Stimulated activated CD8-positive, alpha-beta memory T cell treated with anti-CD3 and anti-CD28 coated beads, Interleukin-2, amount 100 ng/mL, for 48 hours (primary cell): ENCODE data around the gene NUPR1.
"Not testable (repeated sequence)": the region's sequence is repeated elsewhere in the genome, so short reads cannot be mapped to it uniquely, and the experiment has no call there.

Experiments used
- DNase-seq, 2 donors: peaks; one replicate each; pipeline ENCODE4 v3.0.0-alpha.2; 2020; ENCODE audit warnings: low read depth in 2 of 2

NUPR1 gene

DNA sequence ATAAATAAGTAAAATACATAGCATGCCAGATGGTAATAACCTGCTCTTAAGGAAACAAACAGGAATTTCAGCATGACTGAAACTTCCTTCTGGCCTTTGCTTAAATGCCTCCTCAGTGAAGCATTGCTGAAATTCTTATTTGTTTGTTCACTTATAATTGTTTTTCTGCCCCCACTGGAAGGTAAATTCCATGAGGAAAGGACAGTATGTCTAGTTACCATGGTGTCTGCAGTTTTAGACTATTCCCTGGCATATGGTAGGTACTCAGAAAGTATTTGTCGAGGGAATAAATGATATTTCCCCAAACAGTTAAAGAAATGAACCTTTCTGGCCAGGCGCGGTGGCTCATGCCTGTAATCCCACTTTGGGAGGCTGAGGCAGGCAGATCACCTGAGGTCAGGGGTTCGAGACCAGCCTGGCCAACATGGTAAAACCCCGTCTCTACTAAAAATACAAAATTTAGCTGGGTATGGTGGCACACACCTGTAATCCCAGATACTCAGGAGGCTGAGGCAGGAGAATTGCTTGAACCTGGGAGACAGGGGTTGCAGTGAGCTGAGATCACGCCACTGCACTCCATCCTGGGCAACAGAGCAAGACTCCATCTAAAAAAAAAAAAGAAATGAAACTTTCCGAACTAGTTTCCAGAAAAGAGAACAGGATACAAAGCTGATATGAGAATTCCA is 11.5 kb downstream of the NUPR1 start:
- not testable (repeated sequence) for DNase-seq

DNA sequence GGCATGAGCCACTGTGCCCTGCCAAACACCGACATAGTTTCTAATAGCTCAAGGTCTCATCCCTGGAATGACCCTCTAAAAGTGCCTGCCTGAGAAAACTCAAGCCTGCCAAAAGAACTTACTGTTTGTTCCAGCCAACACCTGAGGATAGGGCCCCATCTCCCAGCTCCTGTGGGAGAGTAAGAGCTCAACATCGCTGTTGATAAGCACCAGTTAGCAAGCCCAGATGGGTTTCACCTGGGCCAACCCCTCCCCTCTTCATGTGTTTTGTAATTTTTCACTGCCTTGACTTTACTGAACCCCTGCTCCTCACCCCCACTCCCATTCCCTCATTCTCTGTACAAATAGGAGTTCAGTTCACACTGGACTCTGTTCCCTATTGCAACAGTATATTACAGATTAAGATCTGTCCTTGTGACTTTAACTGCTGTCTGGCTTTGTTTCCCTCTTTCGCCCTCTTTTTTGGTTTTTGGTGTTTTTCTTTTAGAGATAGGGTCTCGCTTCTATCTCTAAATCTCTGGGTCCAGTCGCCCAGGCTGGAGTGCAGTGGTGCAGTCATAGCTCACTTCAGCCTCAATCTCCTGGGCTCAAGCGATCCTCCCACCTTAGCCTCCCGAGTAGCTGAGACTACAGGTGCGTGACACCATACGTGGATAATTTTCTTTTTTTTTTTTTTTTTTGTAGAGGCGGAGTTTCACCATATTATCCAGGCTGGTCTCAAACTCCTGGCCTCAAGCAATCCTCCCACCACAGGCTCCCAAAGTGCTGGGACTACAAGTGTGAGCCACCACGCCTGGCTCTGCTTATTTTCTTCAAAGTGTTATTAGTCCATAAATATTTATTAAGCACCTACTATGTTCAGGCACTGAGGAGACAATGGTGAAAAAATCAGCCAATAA is 12.3 kb downstream of the NUPR1 start:
- DNase-seq, result no peak

DNA sequence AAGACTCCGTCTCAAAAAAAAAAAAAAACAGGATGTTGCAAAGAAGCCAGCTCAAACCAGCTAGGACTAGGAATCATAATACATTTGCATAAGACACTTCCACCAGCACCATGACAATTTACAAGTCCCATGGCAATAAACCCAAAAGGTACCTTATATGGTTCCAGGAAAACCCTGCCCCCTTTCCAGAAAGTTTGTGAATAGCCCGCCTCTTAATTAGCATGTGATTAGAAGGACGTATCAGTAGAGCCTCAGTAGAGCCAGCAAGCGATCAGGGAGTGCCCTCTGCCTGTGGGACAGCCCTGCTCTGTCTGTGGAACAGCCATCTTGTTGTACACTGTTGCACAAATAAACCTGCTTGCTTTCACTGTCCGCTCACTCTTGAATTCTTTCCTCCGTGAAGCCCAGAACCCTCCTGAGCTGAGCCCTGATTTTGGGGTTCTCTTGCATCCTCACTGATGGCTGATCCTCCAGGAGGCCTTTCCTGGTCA is 14.0 kb downstream of the NUPR1 start:
- no peak for DNase-seq

DNA sequence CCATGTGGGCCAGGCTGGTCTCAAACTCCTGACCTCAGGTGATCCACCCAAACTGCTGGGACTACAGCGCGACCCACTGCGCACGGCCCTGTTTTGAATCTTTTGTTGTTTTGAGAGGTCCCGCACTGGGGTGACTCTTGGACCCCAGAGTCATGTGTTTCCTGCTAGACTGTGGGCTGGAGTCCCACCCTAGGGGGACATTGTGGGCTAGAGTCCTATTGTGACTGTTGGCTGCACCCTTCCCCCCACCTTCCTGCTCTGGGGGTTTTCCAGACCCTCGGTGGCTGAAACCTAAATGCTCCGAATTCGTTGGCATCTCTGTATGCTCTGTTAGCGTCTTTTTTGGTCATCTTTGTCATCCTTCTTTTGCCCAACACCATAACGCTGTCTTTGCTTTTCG is 16.0 kb downstream of the NUPR1 start:
- no peak for DNase-seq

DNA sequence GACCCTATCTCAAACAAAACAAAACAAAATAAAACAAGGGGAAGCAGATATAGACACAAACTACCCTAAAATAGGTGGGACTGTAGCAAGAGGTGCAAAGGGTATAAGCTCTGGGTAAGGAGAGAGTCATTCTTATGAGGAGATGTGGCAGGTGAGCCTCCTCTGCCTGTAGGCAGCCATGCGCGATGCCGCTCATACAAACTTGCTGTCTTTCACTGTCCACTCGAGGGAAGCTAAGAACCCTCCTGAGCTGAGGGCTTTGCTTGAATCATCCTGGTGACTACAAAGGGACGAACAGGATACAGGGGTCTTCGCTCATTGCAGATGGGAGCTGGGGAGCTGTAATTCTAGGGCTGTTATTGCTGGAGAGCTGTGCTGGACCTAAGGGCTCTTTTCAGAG is 17.3 kb downstream of the NUPR1 start:
- DNase-seq, result no peak

DNA sequence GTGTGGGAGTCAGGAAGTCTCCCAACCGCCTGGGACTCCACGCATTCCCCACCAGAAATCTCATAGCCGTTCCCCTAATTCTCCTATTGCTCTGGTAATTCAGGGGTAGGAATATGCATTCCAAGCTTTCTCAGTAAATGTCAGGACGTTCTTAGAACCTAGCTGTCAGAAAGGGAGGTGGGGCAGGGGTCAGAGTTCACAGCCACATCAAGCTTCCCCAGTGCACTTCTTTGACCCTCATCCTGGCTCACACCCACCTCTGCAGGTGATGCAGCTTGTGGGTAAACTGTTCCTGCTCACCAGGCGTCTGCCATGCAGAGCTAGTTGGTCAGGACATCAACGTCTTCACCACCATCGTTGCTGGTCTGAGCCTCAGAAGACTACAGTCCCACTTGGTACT is 18.1 kb downstream of the NUPR1 start:
- no peak for DNase-seq

DNA sequence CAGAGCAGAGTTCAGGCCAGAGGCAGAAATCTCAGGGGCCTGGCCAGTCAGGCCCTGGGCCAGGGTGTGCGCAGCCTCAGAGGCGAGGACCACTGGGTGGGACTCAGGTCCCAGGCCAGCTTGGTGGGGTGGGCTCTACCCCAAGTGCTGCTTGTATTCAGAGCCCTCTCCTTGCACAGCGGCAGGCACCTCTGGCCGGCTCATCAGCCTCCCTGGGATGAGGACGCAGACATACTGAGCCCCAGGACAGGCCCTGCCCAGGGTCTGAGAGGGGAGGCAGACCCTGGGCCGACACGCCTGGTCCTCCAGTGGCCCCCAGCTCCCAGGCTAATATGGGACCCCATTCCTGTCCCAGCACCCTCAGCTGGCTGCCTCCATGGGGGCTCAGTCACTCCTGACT is 24.5 kb downstream of the NUPR1 start:
- no peak for DNase-seq

DNA sequence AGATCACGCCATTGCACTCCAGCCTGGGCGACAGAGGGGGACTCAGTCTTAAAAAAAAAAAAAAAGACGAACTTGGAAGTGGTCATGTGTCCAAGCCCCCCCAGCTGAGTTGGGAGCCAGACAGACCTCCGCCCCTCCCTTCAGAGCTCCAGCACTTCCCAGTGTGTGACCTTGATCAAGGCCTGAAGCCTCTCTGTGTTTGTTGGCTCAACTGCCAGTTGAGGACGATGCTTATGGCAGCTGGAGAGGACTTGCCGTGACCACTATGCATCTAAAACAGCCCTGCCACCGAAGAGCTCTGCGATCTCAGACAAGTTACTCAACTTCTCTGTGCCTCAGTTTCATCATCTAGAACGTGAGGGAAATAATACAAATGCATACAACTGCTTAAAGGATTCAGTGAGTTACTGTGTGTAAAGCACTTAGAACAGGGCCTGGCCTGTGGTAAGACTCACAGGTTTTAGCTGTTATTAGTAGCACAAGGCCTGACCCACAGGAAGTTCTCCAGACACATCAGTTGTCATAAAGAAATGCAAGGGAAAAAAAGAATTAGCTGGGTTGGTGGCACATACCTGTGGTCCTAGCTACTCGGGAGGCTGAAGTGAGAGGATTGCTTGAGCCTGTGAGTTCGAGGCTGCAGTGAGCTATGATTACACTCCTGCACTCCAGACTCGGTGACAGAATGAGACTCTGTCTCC is 25.1 kb downstream of the NUPR1 start:
- no peak for DNase-seq

DNA sequence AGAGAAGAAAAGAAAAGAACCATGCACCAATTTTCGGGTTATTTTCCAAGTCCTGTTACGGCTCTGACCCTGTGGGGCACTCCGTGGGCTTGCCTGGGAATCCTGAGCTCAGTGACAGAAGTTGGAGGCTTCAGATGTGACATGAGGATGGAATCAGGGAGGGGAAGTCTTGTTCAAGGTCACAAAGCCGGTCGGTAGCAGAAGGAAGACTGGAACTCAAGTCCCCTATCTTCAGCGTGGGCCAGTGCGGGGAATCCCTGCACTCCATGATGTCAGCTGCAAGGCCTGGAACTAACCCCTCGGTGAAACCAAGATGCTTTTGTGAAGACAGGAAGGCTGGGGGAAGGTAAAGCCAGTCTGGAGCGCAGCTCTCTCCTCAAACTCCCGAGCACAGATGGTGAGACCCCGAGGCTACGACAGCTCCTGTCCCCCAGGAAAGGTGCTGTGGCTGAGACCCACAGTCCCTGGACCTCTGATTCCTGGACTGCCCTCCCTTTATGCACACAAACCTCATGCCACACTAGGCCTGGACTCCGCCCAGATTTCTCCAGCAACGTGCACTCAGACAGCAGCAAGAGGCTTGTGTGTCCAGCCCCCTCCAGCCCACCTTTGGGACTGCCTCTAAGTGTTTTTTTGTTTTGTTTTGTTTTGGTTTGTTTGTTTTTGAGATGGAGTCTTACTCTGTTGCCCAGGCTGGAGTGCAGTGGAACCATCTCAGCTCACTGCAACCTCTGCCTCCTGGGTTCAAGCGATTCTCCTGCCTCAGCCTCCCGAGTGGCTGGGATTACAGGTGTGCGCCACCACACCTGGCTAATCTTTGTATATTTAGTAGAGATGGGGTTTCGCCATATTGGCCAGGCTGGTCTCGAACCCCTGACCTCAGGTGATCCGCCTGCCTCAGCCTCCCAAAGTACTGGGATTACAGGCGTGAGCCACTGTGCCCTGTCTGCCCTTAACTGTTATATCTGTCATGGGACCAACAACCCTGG is 26.7 kb downstream of the NUPR1 start:
- no peak for DNase-seq

DNA sequence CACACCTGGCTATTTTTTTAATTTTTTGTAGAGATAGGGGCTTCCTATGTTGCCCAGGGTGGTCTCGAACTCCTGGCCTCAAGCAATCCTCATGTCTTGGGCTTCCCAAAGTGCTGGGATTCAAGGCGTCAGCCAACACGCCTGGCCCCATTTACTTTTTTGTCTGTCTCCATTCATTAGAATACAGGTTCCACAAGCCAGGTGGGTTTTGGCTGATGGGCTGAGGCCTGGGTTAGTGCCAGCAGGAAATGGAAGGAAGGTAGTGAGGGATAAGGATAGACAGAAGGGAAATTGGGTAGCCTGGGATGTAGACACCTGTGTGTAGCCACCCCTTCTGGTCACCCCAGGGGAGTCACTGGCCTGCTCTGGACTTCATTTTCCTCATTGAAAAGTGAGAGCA is 27.7 kb downstream of the NUPR1 start:
- DNase-seq, result no peak

DNA sequence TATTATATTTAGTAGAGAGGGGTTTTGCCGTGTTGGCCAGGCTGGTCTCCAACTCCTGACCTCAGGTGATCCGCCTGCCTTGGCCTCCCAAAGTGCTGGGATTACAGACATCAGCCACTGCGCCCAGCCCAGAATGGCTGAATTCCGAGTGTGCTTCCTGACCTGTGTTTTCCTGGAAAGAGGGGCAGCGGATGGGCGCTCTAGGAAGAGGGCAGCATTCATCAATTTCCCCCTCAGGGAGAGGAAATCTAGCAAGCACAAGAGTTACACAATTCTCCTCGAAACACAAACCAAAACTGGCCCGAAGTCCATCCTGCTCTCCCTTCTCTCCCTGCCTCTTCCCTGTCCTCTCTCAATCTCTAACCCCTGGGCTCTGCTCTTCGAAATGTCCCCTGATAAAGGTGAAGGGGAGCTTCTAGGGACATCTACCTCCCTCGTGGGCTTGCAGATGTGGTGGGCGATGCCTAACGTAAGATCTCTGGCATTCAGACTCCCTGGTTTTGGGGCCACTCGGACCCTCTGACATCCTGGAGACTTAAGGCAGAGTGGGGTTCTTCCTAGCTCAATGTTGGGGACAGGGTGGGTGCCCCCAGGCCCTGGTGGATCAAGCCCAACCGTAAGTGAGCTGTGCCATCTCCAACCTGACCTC is 33.2 kb downstream of the NUPR1 start:
- DNase-seq, result no peak

DNA sequence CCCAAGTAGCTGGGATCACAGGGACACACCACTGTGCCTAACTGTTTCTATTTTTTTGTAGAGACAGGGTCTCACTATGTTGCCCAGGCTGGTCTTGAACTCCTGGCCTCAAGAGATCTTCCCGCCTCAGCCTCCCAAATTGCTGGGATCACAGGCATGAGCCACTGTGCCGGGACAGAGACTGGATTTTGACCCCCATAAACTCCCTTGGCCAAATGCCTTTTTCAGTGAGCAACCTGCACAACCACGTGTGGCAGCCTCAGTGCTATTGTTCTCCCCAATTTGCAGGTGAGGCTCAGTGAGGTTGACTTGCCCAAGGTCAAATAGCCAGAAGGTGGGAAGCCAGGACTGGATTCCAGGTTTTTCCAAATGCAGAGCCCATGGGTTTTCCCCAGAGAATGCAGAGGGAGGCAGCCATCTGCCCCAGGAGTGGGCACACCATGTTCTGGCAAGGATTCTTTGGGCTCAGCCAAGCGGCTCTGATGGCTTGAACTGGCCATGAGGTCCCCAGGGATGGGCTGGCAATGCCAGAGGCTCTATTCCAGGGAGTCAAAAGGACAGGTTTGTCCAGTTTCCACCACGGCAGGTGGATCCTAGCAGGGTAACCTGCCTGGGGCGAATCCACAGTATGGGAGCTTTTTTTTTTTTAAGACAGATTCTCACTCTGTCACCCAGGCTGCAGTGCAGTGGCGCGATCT is 33.9 kb downstream of the NUPR1 start:
- DNase-seq, result no peak

DNA sequence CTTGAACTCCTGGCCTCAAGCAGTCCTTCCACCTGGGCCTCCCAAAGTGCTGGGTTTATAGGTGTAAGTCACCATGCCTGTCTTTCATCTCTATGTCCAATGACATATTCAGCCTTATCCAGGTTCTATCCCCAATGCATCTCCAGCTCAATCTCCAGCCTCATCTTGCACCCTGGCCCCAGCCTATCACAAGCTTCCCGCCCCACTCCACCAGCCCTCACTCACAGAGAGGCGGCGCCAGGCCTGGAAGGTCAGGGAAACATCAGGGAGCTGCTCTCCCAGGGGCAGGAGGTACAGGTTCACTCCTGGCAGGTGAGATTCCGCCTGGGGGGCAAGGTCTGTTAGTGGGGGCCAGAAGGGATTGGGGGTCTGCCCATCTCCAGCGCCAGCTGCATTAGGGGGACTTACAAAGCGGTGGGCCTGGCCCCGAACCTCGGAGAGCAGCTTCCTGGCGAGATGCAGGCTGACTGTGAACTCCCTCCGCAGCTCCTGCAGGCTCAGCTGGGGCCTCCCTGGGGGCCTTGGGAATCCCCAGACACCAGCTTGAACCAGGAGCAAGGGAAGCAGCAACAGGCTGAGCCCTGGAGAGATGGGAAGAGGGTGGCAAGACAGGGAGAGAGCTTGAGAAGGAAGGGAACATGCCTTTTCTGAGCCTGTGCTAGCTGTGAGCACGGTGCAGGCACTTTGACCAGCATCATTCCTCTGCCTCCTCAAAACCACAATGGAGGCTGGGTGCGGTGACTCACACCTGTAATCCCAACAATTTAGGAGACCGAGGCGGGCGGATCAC is 35.1 kb downstream of the NUPR1 start:
- no peak for DNase-seq

DNA sequence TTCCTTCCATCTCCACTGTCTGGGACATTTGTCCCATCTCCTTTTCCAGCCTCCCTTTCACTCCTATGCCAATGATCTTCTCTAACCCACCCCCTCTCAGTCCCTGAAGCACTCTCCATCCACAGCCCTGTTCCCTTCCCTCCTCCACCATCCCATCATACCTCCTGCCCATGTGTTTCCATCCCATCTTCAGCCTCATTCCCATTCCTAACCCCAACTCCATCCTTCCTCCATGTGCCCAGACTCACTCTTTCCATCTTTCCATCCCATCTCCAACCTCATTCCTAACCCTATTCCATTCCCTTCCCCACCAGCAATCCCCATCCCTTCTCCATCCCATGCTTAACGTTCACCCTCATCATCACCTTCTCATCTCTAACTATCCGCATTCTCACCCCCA is 36.5 kb downstream of the NUPR1 start:
- DNase-seq, result no peak

DNA sequence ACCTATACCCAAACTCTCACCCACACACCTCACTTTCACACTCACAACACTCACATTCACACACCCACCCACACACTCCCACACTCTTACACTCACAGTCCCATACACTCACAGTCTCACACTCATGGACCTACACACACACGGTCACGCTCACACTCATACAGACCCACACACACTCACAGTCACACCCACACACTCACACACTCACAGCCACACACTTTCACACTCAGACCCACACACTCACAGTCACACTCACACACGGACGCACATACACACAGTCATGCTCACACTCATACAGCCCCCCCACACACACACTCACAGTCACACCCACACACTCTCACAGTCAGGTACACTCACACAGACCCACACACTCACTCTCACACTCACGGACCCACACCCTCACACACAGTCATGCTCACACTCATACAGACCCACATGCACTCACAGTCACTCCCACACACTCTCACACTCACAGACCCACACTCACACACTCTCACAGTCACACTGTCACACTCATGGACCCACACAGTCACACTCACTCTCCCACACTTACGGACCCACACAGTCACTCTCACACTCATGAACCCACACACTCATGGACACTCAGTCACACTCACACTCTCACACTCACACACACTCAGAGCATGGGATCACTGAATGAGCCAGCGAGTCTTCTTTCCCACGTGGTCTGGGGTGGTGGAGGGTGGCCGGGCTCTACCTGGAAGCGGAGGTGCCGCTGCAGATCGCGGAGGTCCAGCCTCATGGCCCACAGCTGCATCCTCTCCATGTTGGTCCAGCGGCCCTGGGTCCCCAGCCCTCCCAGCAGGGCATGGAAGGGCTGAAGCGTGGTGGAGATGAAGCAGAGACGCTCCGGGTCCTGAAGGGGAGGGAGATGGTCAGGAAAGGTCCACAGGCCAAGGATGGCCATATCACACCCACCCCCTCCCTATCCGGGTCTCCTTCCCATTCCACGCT is 37.2 kb downstream of the NUPR1 start:
- DNase-seq, result no peak

DNA sequence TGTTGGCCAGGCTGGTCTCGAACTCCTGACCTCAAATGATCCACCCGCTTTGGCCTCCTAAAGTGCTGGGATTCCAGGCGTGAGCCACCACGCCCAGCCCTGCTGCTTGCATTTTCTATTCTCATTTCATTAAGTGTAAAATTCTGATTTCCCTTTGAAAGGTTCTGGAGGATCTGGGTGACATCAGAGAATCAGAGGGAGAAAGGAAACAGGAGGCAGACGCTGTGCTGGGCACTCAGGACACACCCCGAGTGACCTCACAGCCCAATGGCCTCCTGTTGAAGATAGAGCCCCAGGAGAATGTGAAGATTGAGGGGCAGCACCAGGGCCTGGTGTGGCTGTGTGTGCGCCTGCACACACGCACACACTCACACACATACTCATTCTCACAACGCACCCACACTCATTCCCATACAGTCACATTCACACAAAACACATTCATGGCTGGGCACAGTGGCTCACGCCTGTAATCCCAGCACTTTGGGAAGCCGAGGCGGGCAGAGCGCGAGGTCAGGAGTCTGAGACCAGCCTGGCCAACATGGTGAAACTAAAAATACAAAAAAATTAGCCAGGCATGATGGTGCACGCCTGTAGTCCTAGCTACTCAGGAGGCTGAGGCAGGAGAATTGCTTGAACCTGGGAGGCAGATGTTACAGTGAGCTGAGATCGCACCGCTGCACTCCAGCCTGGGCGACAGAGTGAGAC is 38.1 kb downstream of the NUPR1 start:
- not testable (repeated sequence) for DNase-seq

DNA sequence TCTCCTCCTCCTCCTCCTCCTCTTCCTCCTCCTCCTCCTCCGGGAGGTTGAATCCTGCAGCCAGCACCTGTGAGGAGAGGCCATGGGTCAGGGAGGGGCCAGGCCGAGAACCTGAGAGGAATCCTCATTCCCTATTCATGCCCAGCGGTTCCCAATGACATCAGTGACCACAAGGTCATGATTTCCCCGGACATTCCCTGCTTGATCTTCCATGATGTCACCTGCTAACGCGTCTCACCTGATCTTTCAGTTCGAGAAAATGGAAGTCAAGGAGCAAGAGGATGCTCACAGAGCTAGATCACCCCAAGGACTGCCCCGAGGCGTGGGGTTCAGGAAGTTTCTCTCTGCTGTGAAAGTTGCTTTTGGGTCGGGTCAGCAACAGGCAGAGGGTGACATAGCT is 38.9 kb downstream of the NUPR1 start:
- no peak for DNase-seq
